ENCODE data around the gene NPM1.

The NPM1 gene

DNA sequence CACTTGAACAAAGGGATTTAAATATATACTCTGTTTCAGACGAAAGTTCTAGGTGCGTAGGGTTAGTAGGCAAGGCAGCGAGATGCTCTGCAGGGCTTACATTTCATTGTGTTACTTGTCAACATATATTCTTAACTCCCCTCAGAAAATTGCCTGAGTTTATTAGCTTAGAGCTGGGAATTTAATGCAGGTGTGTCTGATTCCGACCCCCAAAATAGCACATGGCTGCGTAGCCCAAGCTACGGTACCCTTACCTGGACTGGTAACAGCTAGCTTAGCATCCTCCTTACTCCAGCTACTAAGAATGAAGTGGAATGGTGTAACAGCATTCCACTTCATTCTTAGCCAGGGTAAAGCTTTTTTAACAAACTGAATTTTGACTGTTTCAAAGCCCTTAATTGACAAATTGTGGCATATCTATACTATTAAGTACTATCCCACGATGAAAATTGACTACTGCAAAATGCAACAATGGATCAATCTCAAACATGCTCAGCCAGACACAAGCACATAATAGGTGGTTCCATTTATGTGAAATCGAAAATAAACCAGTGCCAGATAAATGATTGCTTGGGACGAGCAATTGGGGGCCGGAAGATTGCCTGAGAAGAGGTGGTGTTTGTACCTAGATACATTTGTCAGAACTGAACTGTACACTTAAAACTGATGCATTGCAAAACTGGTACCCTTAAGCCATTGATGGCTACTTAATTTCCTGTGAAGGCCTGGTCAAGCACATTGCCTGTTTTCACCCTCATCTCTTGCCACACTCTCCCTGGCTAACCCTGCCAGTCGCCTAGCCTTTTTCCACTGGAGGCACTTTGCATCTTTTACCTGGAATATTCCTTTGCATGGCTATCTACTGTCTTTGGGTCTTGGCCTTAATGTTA is 28.8 kb downstream of the NPM1 start:
- TF ChIP-seq RARB (CRISPR knock-in tag; IDR thresholded peaks at IDR 0.05), result no peak
- TF ChIP-seq POU6F1 (CRISPR knock-in tag; IDR thresholded peaks at IDR 0.05; ENCODE audit: borderline replicate concordance, low read depth), result no peak
- TF ChIP-seq PPARA (CRISPR knock-in tag; IDR thresholded peaks at IDR 0.05; ENCODE audit: borderline replicate concordance), result no peak
- no peak for TF ChIP-seq TOX (CRISPR knock-in tag; IDR thresholded peaks at IDR 0.05; ENCODE audit: borderline replicate concordance)
- TF ChIP-seq GLIS3 (CRISPR knock-in tag; IDR thresholded peaks at IDR 0.05), result no peak
- TF ChIP-seq ZNF8 (CRISPR knock-in tag; IDR thresholded peaks at IDR 0.05), result no peak
- TF ChIP-seq, protein P1, sequence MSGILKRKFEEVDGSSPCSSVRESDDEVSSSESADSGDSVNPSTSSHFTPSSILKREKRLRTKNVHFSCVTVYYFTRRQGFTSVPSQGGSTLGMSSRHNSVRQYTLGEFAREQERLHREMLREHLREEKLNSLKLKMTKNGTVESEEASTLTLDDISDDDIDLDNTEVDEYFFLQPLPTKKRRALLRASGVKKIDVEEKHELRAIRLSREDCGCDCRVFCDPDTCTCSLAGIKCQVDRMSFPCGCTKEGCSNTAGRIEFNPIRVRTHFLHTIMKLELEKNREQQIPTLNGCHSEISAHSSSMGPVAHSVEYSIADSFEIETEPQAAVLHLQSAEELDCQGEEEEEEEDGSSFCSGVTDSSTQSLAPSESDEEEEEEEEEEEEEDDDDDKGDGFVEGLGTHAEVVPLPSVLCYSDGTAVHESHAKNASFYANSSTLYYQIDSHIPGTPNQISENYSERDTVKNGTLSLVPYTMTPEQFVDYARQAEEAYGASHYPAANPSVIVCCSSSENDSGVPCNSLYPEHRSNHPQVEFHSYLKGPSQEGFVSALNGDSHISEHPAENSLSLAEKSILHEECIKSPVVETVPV (CRISPR knock-in tag; IDR thresholded peaks at IDR 0.05), result no peak
- TF ChIP-seq BACH2 (CRISPR knock-in tag; IDR thresholded peaks at IDR 0.05; ENCODE audit: borderline replicate concordance), result no peak
- no peak for TF ChIP-seq CSDC2 (CRISPR knock-in tag; IDR thresholded peaks at IDR 0.05)
- no peak for TF ChIP-seq OSR1 (CRISPR knock-in tag; IDR thresholded peaks at IDR 0.05)
- no peak for TF ChIP-seq PATZ1 (CRISPR knock-in tag; IDR thresholded peaks at IDR 0.05; ENCODE audit: borderline replicate concordance)
- no peak for TF ChIP-seq ZFP30 (CRISPR knock-in tag; IDR thresholded peaks at IDR 0.05)
- no peak for TF ChIP-seq ZFP3 (CRISPR knock-in tag; IDR thresholded peaks at IDR 0.05)
- TF ChIP-seq SNAI2 (CRISPR knock-in tag; IDR thresholded peaks at IDR 0.05), result no peak
- no peak for TF ChIP-seq TCF4 (CRISPR knock-in tag; IDR thresholded peaks at IDR 0.05; ENCODE audit: borderline replicate concordance)
- TF ChIP-seq ZC3H10 (CRISPR knock-in tag; IDR thresholded peaks at IDR 0.05), result no peak
- no peak for TF ChIP-seq ZNF70 (CRISPR knock-in tag; IDR thresholded peaks at IDR 0.05)
- no peak for TF ChIP-seq CREB5 (CRISPR knock-in tag; IDR thresholded peaks at IDR 0.05; ENCODE audit: low read depth)
- no peak for ATAC-seq

GRCh38 chr5:171418316-171418981 is 30.8 kb downstream of the NPM1 start:
- peak; percentile 83 for ATAC-seq
- no peak for TF ChIP-seq BACH2 (CRISPR knock-in tag; IDR thresholded peaks at IDR 0.05; ENCODE audit: borderline replicate concordance)

- TF ChIP-seq CSDC2 (CRISPR knock-in tag; IDR thresholded peaks at IDR 0.05) (no peak), GLIS3 (CRISPR knock-in tag; IDR thresholded peaks at IDR 0.05) (no peak), ZNF565 (CRISPR knock-in tag; conservative IDR thresholded peaks at IDR 0.05; ENCODE audit: low read depth) (no peak), RARB (CRISPR knock-in tag; IDR thresholded peaks at IDR 0.05) (no peak), TCF4 (CRISPR knock-in tag; IDR thresholded peaks at IDR 0.05; ENCODE audit: borderline replicate concordance) (no peak), BACH2 (CRISPR knock-in tag; IDR thresholded peaks at IDR 0.05; ENCODE audit: borderline replicate concordance) (no peak), ESRRG (CRISPR knock-in tag; IDR thresholded peaks at IDR 0.05) (no peak), OSR1 (CRISPR knock-in tag; IDR thresholded peaks at IDR 0.05) (no peak)
These were observed 31.5 kb downstream of the NPM1 start, which contains the start of gene FGF18 for GRCh38 chr5:171418982-171419687. Gene FGF18, plus strand, starts transcription at chr5:171419647. Its CDS starts 553 bp downstream, at chr5:171420200.

More at GRCh38 chr5:171418982-171419687, 31.5 kb downstream of the NPM1 start, which contains the start of gene FGF18:
- peak; percentile 46 for ATAC-seq

Data from SK-N-SH treated with all-trans-retinoic acid at 6 μM for 48 hours (cell line).